IMR-90 (cell line): ENCODE measurements around the gene UNC93A. TPM values are rescaled to one million over a fixed set of nuclear protein-coding genes. Genes with fewer than 3 reads are reported as not detected.

Experiments
- ATAC-seq: fragments of 200-7000 bp; cut with Tn5 transposase; 2 replicates; pipeline ENCODE4 v1.9.1; 2020; ENCODE audit warnings: low read depth, mild to moderate bottlenecking, moderate library complexity
- BruUV-seq: library from RNA; stranded (reverse); fragments of 400-500 nt; replicated peaks from 2 replicates; lab custom pipeline; 2021; lab: Mats Ljungman, UMichigan
- CTCF ChIA-PET: fragments of 300-600 bp; formaldehyde crosslinking; extraction: SDS; loops from one replicate; lab custom pipeline; 2021; ENCODE audit warnings: antibody characterized with exemption; lab: Yijun Ruan, JAX
- POLR2A ChIA-PET: fragments of 300-600 bp; sonication (Branson Sonifier 250); formaldehyde crosslinking; loops from one replicate; lab custom pipeline; 2022; ENCODE audit warnings: antibody characterized with exemption; ENCODE audit not compliant: unreplicated experiment; lab: Charles Lee
- DNase-seq: peaks from one replicate; pipeline ENCODE4 v3.0.0; 2013
- H2AFZ ChIP-seq: replicated peaks from 2 replicates; pipeline ENCODE3; 2013; ENCODE audit warnings: low read length, mild to moderate bottlenecking; ENCODE audit not compliant: poor library complexity
- H2AK5ac ChIP-seq: 2 replicates; pipeline ENCODE4 v1.6.1; 2013; ENCODE audit warnings: low read depth, low read length, inconsistent platforms
- H2AK9ac ChIP-seq: replicated peaks from 2 replicates; pipeline ENCODE3; 2013; ENCODE audit warnings: mild to moderate bottlenecking, low read depth, low read length, moderate library complexity; ENCODE audit not compliant: poor library complexity
- H2BK120ac ChIP-seq: 2 replicates; pipeline ENCODE4 v1.6.1; 2013; ENCODE audit warnings: low read depth, low read length, inconsistent platforms
- H2BK15ac ChIP-seq: 3 replicates; pipeline ENCODE4 v1.6.1; 2013; ENCODE audit warnings: low read depth, low read length, inconsistent platforms
- H2BK20ac ChIP-seq: 2 replicates; pipeline ENCODE4 v1.6.1; 2013; ENCODE audit warnings: low read depth, mild to moderate bottlenecking, inconsistent platforms, low read length, moderate library complexity
- H2BK5ac ChIP-seq: 2 replicates; pipeline ENCODE4 v1.6.1; 2013; ENCODE audit warnings: mild to moderate bottlenecking, low read depth, low read length, inconsistent platforms; ENCODE audit not compliant: poor library complexity, severe bottlenecking
- H3K14ac ChIP-seq: replicated peaks from 2 replicates; pipeline ENCODE4 v1.6.1; 2013; ENCODE audit warnings: low read depth, low read length, inconsistent platforms
- H3K18ac ChIP-seq: 2 replicates; pipeline ENCODE4 v1.6.1; 2013; ENCODE audit warnings: low read depth, low read length, control low read depth
- H3K23ac ChIP-seq: 2 replicates; pipeline ENCODE4 v1.6.1; 2013; ENCODE audit warnings: low read depth, low read length, inconsistent platforms
- H3K27ac ChIP-seq: 2 replicates; pipeline ENCODE4 v1.5.1; 2013; ENCODE audit warnings: mild to moderate bottlenecking, control low read depth, low read length; ENCODE audit not compliant: insufficient read depth
- H3K27me3 ChIP-seq: 2 replicates; pipeline ENCODE4 v1.6.1; 2013; ENCODE audit warnings: low read length; ENCODE audit not compliant: control insufficient read depth, insufficient read depth
- H3K36me3 ChIP-seq: 2 replicates; pipeline ENCODE4 v1.6.1; 2013; ENCODE audit warnings: low read length, mixed read lengths; ENCODE audit not compliant: control insufficient read depth, insufficient read depth
- H3K4ac ChIP-seq: 2 replicates; pipeline ENCODE4 v1.6.1; 2013; ENCODE audit warnings: low read depth, low read length, inconsistent platforms
- H3K4me1 ChIP-seq: 2 replicates; pipeline ENCODE4 v1.6.1; 2013; ENCODE audit warnings: low read length, mixed read lengths; ENCODE audit not compliant: control insufficient read depth, insufficient read depth
- H3K4me2 ChIP-seq: 2 replicates; pipeline ENCODE4 v1.6.1; 2013; ENCODE audit warnings: low read depth, mild to moderate bottlenecking, control low read depth, low read length, moderate library complexity
- H3K4me3 ChIP-seq: 2 replicates; pipeline ENCODE4 v1.5.1; 2013; ENCODE audit warnings: low read depth, mild to moderate bottlenecking, control low read depth, low read length, moderate library complexity; ENCODE audit not compliant: insufficient read depth
- H3K56ac ChIP-seq: 2 replicates; pipeline ENCODE4 v1.6.1; 2013; ENCODE audit warnings: low read length, inconsistent platforms; ENCODE audit not compliant: insufficient read depth; ENCODE audit errors: extremely low read depth
- H3K79me1 ChIP-seq, 2 experiments: 2 replicates each; pipeline ENCODE4 v1.6.1; 2013; ENCODE audit warnings: low read length in 2 of 2, inconsistent platforms in 1 of 2, low read depth in 1 of 2
- H3K9ac ChIP-seq: 2 replicates; pipeline ENCODE4 v1.6.1; 2013; ENCODE audit warnings: low read depth, low read length, control low read depth
- H3K9me1 ChIP-seq: 2 replicates; pipeline ENCODE4 v1.6.1; 2013; ENCODE audit warnings: low read length, inconsistent platforms; ENCODE audit not compliant: insufficient read depth
- H3K9me3 ChIP-seq: 2 replicates; pipeline ENCODE4 v1.6.1; 2013; ENCODE audit warnings: low read length; ENCODE audit not compliant: control insufficient read depth, insufficient read depth
- H4K20me1 ChIP-seq: 2 replicates; pipeline ENCODE4 v1.6.1; 2013; ENCODE audit warnings: low read length, inconsistent platforms; ENCODE audit not compliant: insufficient read depth
- H4K5ac ChIP-seq: 2 replicates; pipeline ENCODE4 v1.6.1; 2013; ENCODE audit warnings: mild to moderate bottlenecking, low read depth, low read length, control low read depth
- H4K8ac ChIP-seq, 2 experiments: 2 replicates each; pipeline ENCODE4 v1.6.1; 2013; ENCODE audit warnings: low read depth in 2 of 2, low read length in 2 of 2, control low read depth in 1 of 2, inconsistent platforms in 1 of 2
- H4K91ac ChIP-seq: 2 replicates; pipeline ENCODE4 v1.6.1; 2013; ENCODE audit warnings: low read depth, low read length, inconsistent platforms; ENCODE audit not compliant: insufficient read depth
- MAZ ChIP-seq: IDR thresholded peaks from 2 replicates; pipeline ENCODE4 v1.6.1; 2012; ENCODE audit warnings: low read depth, mild to moderate bottlenecking, low read length, improper control_type of control experiment, moderate library complexity, borderline replicate concordance
- POLR2A ChIP-seq: IDR thresholded peaks from 2 replicates; pipeline ENCODE4 v1.6.1; 2012; ENCODE audit warnings: mild to moderate bottlenecking, low read depth, low read length
- RAD21 ChIP-seq: IDR thresholded peaks from 2 replicates; pipeline ENCODE4 v1.6.1; 2012; ENCODE audit warnings: low read length, improper control_type of control experiment
- WGBS, 2 experiments: methylation state at CpG; one replicate each; pipeline versions ENCODE4 v1.1.5 to v1.1.7; 2013; ENCODE audit warnings: missing lambda C conversion rate in 2 of 2; ENCODE audit not compliant: insufficient read length in 1 of 2; ENCODE audit errors: extremely low coverage in 2 of 2; 5-methylcytosine and 5-hydroxymethylcytosine counted together
- dilution Hi-C: fragments of 300-500 bp; cut with HindIII; formaldehyde crosslinking; loops from one replicate; pipeline ENCODE4 v1.14.3; 2018; ENCODE audit warnings: low sequenced_read_pairs; ENCODE audit not compliant: unreplicated experiment
- in situ Hi-C: fragments of 300-500 bp; cut with MboI; formaldehyde crosslinking; loops from 3 replicates; pipeline ENCODE4 v1.14.3; 2019; ENCODE audit warnings: low sequenced_read_pairs, inconsistent platforms, mixed read lengths
- intact Hi-C: fragments of 100-400 bp; cut with micrococcal nuclease; formaldehyde crosslinking; loops from 2 replicates; pipeline ENCODE4 v1.10.0; 2022
- polyA plus RNA-seq, 3 experiments: library from polyadenylated mRNA; depleted of rRNA; stranded (reverse); fragments of >200 nt; gene quantifications; 2 replicates each; pipeline ENCODE4 v1.2.3, GENCODE V29; 2012; ENCODE audit warnings: low replicate concordance in 1 of 3
- total RNA-seq: library from RNA; depleted of rRNA; stranded (reverse); fragments of >200 nt; gene quantifications from 2 replicates; pipeline ENCODE4 v1.2.3, GENCODE V29; 2012
- TF ChIP-seq, protein P1 (sequence below): fragments of 150-350 bp; IDR thresholded peaks from 2 replicates; pipeline ENCODE4 v1.6.1; 2016; ENCODE audit warnings: low read depth, mild to moderate bottlenecking, low read length, moderate library complexity, borderline replicate concordance

UNC93A gene
- total and polyA plus RNA-seq, 2 of the 4 experiments (the other 2 are of a cell fraction): not detected

DNA sequence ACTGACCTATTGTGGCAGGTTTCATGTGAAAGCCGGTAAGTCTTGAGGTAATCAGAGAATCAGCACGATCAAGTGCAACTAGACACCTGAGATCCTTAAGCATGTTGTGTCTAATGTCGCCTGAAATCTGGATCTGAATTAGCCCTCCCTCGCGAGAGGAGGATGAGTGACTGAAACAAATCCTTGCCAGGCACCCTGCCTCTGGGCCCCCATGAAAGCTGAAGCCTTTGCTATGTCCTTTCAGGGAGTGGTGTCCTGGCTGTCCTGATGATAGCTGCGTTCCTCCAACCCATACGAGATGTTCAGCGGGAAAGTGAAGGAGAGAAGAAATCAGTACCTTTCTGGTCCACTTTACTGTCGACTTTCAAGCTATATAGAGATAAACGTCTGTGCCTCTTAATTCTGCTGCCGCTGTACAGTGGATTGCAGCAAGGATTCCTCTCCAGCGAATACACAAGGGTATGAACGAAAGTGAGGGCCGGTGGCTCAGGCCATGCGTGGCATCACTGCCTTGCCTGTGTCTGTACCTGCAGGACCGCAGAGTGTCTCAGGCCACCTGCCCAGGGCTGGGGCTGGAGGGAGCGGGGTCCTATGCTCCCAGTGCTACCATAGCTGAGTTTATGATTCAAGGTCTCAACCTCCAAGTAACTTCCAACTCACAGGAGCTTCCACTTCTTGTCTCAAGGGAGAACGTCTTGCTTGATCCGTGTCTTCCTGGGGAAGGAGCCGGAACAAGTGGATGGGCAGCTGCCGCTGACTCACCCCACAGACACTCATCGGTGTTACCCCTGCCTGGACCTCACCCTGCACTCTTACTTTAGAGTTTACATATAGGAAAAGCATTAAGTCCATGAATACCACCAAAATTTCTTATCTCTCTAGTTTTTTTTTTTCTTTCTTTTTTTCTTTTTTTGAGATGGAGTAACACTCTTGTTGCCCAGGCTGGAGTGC, 12.8 kb downstream of the UNC93A start:
- TF ChIP-seq POLR2A: no peak
- no peak for TF ChIP-seq RAD21
- TF ChIP-seq MAZ: no peak
- TF ChIP-seq, protein P1, sequence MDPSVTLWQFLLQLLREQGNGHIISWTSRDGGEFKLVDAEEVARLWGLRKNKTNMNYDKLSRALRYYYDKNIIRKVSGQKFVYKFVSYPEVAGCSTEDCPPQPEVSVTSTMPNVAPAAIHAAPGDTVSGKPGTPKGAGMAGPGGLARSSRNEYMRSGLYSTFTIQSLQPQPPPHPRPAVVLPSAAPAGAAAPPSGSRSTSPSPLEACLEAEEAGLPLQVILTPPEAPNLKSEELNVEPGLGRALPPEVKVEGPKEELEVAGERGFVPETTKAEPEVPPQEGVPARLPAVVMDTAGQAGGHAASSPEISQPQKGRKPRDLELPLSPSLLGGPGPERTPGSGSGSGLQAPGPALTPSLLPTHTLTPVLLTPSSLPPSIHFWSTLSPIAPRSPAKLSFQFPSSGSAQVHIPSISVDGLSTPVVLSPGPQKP: no peak
- Histone ChIP-seq H3K9me1 (no peaks in the 10 kb centered on the region), H3K23ac (no peak overlapping the region), H4K8ac (no peak overlapping the region), H3K9ac (no peak overlapping the region), H3K4me2 (no peak overlapping the region), H3K36me3 (no peaks in the 10 kb centered on the region), H2AFZ (no peak overlapping the region), H3K4me3 (no peak overlapping the region), H2BK5ac (no peak overlapping the region), H3K9me3 (peaks cover 57% of the 10 kb centered on the region), H4K91ac (no peak overlapping the region), H2BK120ac (no peak overlapping the region), H2AK5ac (no peak overlapping the region), H3K56ac (no peak overlapping the region), H2BK15ac (no peak overlapping the region), H3K27me3 (no peaks in the 10 kb centered on the region), H3K14ac (no peak overlapping the region), H3K4me1 (no peaks in the 10 kb centered on the region), H3K4ac (no peak overlapping the region), H3K27ac (no peak overlapping the region), H3K18ac (no peak overlapping the region), H2BK20ac (no peak overlapping the region), H4K5ac (no peak overlapping the region), H2AK9ac (no peak overlapping the region), H4K20me1 (no peaks in the 10 kb centered on the region), H3K79me1 (no peaks in the 10 kb centered on the region)
- ChIA-PET CTCF (no interaction called here), POLR2A (no interaction called here)
- no TSS peak for BruUV-seq
- intact Hi-C loops: no loop called here
- no peak for ATAC-seq
- in situ Hi-C loops: no loop called here
- 77% methylated on average over 6 of the region's 22 CpGs; no CpG with 5 or more reads in 1 of the 2 experiments for WGBS, 2 experiments
- DNase-seq: no peak
- dilution Hi-C loops: no loop called here
